HL-60 (cell line): ENCODE data around the gene PPP2R2D.

ENCODE experiments used
- GABPA ChIP-seq: IDR thresholded peaks from 2 replicates; pipeline ENCODE4 v1.6.1; 2012; ENCODE audit warnings: low read depth
- POLR2AphosphoS5 ChIP-seq: IDR thresholded peaks from 2 replicates; pipeline ENCODE4 v1.6.1; 2012; ENCODE audit warnings: low read depth
- SPI1 ChIP-seq: IDR thresholded peaks from 2 replicates; pipeline ENCODE4 v1.6.1; 2012; ENCODE audit warnings: low read depth, mild to moderate bottlenecking, borderline replicate concordance
- TF ChIP-seq, protein P1 (sequence below): IDR thresholded peaks from one replicate; pipeline ENCODE4 v1.5.1; 2011; ENCODE audit warnings: low read length, control low read depth, inconsistent platforms; ENCODE audit not compliant: insufficient read depth

DNA sequence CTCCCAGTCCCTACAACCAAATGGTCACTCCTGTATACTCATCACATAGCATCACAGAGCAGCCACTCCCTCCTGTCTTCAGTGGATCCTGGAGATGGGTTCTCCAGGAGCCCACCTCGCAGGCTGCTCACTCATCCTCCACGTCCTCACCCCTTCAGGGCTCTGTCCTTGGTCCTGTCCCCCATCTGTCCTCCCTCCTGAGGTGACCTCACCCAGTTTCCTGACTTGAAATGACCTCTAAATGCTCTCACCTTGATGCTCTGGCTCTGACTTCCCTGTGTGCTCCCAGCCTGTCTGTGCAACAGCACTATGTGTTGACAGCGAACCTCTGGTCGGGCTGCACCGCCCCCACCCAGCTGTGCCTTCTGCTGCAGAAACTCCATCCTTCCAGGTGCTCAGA, 2.1 kb upstream of the PPP2R2D start:
- TF ChIP-seq POLR2AphosphoS5 (no peak), SPI1 (no peak), GABPA (no peak)
- TF ChIP-seq, protein P1, sequence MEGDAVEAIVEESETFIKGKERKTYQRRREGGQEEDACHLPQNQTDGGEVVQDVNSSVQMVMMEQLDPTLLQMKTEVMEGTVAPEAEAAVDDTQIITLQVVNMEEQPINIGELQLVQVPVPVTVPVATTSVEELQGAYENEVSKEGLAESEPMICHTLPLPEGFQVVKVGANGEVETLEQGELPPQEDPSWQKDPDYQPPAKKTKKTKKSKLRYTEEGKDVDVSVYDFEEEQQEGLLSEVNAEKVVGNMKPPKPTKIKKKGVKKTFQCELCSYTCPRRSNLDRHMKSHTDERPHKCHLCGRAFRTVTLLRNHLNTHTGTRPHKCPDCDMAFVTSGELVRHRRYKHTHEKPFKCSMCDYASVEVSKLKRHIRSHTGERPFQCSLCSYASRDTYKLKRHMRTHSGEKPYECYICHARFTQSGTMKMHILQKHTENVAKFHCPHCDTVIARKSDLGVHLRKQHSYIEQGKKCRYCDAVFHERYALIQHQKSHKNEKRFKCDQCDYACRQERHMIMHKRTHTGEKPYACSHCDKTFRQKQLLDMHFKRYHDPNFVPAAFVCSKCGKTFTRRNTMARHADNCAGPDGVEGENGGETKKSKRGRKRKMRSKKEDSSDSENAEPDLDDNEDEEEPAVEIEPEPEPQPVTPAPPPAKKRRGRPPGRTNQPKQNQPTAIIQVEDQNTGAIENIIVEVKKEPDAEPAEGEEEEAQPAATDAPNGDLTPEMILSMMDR, result no peak
